GM12873 (cell line): ENCODE measurements around the gene DAPK1.

Experiments
- CTCF ChIP-seq: IDR thresholded peaks from 2 replicates; pipeline ENCODE4 v1.5.1; 2012; ENCODE audit warnings: low read depth, mild to moderate bottlenecking, moderate library complexity, low read length, control low read depth; ENCODE audit not compliant: insufficient read depth; ENCODE audit errors: missing control alignments

DAPK1 gene

GRCh38 chr9:87742813-87743428, 245.3 kb downstream of the DAPK1 start:
- no peak for TF ChIP-seq CTCF

- no peak for TF ChIP-seq CTCF
Observed at GRCh38 chr9:87746186-87746585, 248.5 kb downstream of the DAPK1 start.

- TF ChIP-seq CTCF = no peak
Observed at GRCh38 chr9:87748881-87749280, 251.2 kb downstream of the DAPK1 start.

GRCh38 chr9:87749335-87750035, 251.8 kb downstream of the DAPK1 start:
- no peak for TF ChIP-seq CTCF

GRCh38 chr9:87750726-87751125, 253.1 kb downstream of the DAPK1 start:
- TF ChIP-seq CTCF = no peak

GRCh38 chr9:87751423-87751822, 253.8 kb downstream of the DAPK1 start:
- TF ChIP-seq CTCF = no peak

GRCh38 chr9:87751868-87752267, 254.2 kb downstream of the DAPK1 start:
- TF ChIP-seq CTCF = no peak
